Right ventricle myocardium inferior (tissue), 1 donor: ENCODE data around the gene MYL12B. TPM values are rescaled to one million over a fixed set of nuclear protein-coding genes. Genes with fewer than 3 reads are reported as not detected.

Experiments
- ATAC-seq: fragments of 200-7000 bp; cut with Tn5 transposase; one replicate; pipeline ENCODE4 v1.9.1; 2020; ENCODE audit warnings: mild to moderate bottlenecking, moderate library complexity
- DNase-seq: peaks from one replicate; pipeline ENCODE4 v3.0.0; 2021; ENCODE audit errors: missing footprints
- intact Hi-C: fragments of 100-400 bp; cut with DNase I; formaldehyde crosslinking; loops from one replicate; pipeline ENCODE4 v1.11.0; 2022
- total RNA-seq: library from RNA; stranded (reverse); fragmentation: NEBNext Ultra II Directional; extraction: Animal tissue kit (Norgen Biotek cat#: 25700); gene quantifications from one replicate; pipeline ENCODE4 v1.2.1, GENCODE V29; 2021
- donor health status: DM: no; HTN: yes; CAD: no; lungs with severe emphysema.

The MYL12B gene
- total RNA-seq, 1 donor from 2014 or later: 180 TPM

DNA sequence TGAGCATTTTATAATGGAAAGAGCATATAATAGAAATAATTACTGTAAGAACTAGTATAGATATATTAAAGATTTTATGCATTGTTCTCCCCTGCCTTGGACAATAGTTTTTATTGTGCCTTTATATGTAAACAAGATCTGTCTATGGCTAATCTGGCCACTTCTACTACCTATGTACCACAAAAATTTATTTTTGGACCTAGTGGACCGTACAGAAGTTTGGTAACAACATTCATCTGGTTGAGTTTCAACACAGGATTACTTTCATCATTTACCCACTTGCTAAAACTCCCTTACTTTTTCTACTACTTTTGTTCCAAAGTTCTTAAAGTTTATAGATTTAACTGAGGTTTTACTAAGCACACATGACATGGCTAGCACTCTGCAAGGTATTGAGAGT, 28.9 kb upstream of the MYL12B start:
- no peak for ATAC-seq
- DNase-seq: no peak
- intact Hi-C loops: no loop called here

DNA sequence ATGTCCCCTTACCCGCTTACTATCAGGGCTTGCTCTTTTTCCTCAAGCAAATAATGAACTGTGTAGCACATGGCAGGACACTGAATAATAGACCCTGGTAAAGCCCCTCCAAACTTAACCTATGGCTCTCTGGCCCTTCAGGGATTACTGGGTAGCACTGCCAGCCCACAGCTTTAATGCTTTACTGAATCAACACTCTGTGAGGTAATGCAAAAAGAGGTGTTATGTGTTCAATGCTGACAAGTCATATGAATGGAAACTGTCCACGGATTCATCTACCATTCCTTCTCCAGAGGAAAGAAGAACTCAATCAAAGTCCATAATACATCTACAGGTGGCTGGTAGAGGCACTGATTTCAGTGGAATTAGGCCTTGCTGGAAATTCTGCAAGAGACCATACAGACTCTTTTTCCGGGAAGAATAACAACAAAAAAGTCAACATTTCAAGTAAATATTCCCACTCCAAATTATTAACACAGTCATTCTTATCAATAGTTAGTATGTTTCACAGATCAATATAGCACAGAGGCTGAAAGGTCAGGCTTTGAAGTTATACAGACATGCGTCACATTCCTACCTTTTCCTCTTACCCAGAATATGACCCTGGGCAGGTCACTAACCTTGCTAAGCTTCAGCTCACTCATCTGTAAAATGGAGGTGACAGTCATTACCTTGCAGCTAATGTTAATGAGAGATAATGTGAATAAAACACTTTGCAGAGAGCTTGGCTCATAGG, 28.3 kb upstream of the MYL12B start:
- DNase-seq (no peak), ATAC-seq (no peak)
- intact Hi-C loops: no loop called here

DNA sequence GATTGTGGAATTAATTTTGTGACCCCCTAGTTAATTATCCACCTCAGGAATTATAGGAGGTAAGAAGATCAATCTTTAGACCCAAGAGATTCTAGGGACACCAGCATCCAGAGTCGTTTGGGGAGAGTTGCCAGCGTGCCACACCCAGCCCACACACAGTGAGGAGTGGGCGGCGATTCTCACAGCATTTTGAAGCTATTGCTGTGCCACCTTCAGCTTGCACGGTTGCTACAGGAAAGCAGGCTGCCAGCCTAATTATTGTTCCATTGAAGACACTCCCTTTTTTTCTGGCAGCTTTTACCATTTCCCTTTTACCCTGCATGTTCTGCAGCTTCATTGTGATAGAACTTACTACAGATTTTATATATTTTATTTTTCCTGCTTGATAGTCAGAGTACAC, 27.5 kb upstream of the MYL12B start:
- ATAC-seq (no peak), DNase-seq (no peak)
- intact Hi-C loops: no loop called here

DNA sequence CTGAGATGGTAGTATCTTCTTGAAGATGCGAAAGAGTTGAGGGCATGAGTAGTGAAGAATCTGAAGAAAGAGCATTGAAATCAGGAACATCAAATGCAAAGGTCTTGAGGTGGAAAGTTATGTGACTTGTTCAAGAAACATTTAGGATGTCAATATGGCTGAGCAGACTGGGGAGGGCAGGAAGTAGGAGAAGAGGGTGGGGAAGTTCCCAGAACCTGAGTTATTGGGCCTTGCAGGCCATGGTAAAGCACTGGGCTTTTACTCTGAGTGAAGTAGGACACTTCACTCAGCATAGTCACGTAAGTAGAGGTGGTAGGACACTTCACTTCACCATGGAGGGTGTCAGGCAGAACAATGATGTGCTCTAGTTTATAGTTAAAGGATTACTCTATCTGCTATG, 26.1 kb upstream of the MYL12B start:
- ATAC-seq: no peak
- no peak for DNase-seq
- intact Hi-C loops: no loop called here

DNA sequence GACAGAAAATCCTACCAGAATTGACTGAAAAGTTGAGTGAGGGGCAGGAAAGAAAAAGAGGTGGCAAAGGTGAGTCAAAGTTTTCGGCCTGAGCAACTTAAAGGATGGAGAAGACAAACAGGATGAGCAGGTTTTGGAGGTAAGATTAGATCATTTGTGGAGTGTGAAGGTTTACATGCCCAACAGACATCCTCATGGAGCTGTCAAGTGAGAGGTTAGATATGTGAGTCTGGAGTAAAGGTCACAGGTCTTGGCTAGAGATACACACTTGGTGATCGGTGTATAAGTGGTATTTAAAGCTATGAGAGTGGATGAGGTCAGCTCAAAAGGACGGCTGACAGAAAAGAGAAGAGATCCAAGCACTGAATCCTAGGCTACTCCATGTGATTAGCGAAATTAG, 25.5 kb upstream of the MYL12B start:
- no peak for ATAC-seq
- intact Hi-C loops: no loop called here
- no peak for DNase-seq

DNA sequence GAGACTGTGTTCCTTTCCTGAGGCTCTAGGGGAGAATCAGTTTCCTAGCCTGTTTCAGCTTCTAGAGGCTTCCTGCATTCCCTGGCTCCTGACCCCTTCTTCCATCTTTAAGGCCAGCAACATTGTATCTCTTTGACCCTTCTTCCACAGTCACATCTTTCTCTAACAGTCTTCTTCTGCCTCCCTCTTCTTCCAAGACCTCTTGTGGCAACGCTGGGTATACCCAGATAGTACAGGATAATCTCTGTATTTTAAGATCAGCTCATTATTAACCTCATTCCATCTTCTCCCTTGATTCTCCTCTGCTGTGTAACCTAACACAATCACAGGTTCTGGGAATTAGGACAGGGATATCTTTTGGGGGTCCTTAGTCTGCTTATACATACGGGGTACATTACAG, 23.2 kb upstream of the MYL12B start:
- intact Hi-C loops: no loop called here
- DNase-seq (no peak), ATAC-seq (no peak)

DNA sequence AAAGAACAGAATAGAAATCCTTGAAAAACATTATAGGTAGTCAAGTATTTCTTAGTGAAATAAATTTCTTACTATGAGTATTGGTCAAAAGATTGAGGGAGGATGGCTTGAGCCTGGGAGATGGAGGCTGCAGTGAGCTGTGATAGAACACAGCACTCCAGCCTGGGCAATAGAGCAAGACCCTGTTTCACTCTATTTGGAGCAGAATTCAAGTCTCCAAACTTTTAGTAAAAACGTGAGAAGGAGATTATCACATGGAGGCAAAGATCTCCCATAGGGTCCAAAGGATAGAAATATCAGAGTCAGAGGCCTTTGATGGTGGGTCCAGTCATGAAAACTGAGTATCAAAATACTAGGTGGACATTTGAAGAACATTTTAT, 16.8 kb upstream of the MYL12B start:
- no peak for ATAC-seq

DNA sequence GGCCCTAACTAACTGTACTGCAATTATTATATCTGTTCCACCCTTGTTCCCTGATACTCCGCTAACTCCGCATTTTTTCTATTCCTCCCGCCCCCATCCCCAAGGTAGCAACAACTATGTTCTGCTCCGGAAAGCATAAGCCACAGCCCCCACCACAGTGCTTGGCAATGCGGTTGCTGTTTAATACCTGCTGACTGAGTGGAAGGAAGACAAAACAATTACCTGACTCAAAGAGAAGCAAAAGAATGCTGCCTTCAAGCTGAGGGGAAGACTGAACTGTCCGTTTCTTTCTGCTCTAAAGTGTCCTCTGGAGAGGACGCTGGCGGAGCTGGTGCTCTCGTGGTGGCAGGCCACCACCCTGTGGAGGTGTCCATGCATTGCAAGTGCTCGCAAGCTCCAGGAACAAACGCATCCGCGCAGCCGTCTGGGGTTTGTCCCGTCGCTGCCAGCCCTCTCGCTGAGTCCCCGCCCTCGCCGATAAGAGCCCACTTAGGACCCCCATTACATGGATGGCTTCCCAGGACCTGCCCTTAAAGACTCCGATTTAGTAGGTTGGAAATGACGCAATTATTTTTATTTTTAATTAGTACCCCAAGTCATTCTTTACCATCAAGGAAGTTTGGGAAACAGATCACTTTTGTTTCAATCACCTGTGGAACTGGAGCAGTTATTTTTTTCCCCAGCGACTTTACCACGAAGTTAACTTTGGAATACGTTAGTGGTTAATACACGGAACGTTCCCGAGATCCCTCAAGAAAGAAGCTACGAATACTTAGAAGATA, 15.9 kb upstream of the MYL12B start:
- peak; percentile 77 for ATAC-seq
- intact Hi-C loops: loop anchor here (2.0 to 5.0 kb wide), 5 partner anchors 27 to 313 kb away; partner anchors contain the start of genes LPIN2 and MYOM1
- DNase-seq: peak; percentile 95

More for the DNA sequence above, 16.8 kb upstream of the MYL12B start:
- intact Hi-C loops: loop anchor here (5.0 kb wide), 1 partner anchor 93 kb away; no protein-coding TSS in a partner anchor
- no peak for DNase-seq

DNA sequence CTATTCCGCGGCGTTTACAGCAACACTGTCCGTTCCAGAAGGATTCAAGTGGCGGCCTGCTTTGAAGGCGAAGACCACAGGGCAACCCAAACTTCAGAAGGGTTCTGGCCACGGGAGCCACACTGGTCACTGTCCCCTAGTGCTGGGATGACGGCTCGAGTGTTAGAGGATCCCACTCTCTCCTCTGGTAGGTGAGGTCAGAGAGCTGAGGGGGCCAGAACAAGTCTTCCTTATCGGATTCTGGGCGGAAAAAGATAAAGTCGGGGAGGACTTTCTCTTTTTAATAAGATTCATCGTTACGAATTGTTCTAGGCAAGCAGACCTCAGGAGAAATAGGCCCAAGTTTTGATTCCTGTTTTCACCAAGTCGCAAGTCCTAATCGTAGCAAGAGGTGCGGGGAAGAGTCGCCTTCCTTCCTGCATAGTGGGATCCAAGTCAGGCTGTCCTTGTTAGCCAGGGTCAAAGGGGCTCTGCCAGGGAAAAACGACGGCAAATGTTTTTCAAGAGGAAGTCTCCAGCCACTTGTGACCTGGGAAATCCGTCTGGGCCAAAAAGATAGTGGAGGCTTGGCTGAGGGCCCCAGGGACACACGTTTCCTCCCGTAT, 15.2 kb upstream of the MYL12B start:
- DNase-seq: peak; percentile 69
- peak; percentile 11 for ATAC-seq
- intact Hi-C loops: loop anchor here (1.0 to 5.0 kb wide), 6 partner anchors 28 to 314 kb away; partner anchors contain the start of genes LPIN2, MYOM1 and TGIF1

DNA sequence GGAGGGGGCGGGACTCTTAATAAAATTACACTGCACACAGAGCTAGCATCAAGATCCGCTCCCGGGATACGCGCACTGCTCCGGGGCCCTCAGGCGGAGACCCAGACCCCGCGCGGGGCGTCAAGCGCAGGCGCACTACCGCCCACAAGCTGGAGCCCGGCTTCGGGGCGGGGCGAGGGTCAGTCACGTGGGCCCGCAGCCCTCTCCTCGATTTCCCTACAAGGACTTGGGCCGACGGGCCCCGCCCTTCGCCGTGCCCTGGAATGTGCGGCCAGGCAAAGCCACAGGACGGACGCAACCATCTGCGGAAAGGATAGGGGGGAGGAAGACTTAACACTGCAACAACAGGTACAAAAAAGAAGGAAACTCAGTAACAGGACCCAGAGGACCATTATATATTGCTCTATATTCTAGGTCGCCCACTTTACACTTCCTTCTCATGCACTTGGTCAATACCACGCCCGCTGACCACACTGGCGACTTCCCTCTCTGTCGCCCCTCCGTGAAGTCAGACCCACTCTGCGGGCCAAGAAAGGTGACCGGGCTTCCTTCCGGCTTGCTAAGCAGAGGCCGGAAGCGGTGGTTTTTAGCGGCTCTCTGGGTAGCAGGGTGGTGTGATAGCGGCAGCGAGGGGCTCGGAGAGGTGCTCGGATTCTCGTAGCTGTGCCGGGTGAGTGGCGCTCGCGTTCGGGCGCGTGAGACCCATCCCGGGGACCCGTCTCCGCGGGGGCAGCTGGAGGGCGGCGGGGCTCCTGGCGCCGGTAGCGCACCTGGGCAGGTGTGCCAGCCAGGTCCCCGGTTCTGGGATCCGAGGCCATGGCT, 14.5 kb upstream of the MYL12B start, which contains the start of gene MYL12A:
MYL12A (plus strand) TSS at position 562 of the 822 bp plus-strand sequence. CDS start 5,447 bp downstream, outside the sequence.
- intact Hi-C loops: loop anchor here (1.0 to 5.0 kb wide), 6 partner anchors 29 to 315 kb away; partner anchors contain the start of genes LPIN2, MYOM1 and TGIF1
- peak; percentile 100 for DNase-seq
- peak; percentile 93 for ATAC-seq

DNA sequence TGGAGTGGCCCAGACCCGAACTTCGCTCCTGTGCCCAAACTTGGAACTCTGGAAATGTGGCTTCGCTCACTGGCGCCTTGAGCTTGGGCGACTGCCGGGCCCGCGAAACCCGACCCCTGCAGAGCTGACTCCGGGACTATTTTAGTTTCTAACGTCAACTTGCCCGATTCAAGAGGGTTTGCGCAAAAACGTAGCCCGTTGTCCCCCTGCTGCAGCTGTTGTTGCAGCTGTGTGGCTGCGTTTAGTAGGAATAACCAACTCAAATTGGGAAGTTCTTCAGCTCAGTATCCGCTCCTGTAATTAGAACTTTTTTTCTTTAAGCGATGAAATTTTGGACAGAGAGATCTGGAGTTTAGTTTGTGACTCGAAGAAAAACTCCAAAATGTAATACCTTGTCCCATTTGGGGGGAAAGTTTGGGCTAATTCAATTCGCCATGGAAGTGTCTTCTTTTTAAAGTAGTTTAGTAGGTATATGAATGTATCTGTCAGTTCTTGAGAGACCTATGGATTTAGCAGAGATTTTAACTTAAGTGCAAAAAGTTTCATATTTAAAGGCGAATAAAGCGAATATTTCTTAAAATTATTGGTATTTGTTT, 13.8 kb upstream of the MYL12B start:
- ATAC-seq: no peak
- no peak for DNase-seq
- intact Hi-C loops: loop anchor here (5.0 kb wide), 1 partner anchor 96 kb away; no protein-coding TSS in a partner anchor

DNA sequence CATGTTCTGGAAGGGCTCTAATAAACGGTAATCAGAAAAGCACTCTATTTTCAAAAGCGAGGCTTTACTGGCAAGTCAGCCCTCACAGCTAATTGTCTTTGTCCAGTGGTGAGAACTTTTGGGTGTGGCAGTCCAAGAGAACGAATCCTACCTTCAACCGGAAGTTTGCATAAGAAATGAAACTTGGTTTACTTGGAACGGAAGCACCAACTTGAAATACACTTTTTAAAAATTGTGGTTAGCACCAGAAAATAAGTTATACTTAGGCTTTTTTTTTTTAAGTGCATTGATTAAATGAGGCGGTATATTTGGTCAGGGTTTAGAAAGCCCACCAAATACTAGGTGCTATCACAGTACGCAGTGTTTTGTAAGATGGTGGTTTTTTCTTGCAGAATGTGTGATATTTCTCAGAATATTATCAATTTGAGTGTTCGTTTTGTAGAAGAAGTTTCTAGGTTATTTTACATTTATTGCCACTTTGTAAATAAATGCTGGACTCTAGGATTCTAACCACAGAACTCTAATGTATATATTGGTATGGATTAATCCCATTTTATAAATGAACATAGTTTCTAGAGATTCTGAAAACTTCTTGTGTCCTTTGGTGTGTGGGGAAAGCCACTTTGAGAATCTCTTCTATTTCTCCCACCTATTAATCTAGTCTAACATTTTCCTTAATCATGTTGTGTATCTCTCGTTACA, 13.1 kb upstream of the MYL12B start:
- DNase-seq: no peak
- ATAC-seq: no peak
- intact Hi-C loops: loop anchor here (5.0 kb wide), 1 partner anchor 97 kb away; no protein-coding TSS in a partner anchor

DNA sequence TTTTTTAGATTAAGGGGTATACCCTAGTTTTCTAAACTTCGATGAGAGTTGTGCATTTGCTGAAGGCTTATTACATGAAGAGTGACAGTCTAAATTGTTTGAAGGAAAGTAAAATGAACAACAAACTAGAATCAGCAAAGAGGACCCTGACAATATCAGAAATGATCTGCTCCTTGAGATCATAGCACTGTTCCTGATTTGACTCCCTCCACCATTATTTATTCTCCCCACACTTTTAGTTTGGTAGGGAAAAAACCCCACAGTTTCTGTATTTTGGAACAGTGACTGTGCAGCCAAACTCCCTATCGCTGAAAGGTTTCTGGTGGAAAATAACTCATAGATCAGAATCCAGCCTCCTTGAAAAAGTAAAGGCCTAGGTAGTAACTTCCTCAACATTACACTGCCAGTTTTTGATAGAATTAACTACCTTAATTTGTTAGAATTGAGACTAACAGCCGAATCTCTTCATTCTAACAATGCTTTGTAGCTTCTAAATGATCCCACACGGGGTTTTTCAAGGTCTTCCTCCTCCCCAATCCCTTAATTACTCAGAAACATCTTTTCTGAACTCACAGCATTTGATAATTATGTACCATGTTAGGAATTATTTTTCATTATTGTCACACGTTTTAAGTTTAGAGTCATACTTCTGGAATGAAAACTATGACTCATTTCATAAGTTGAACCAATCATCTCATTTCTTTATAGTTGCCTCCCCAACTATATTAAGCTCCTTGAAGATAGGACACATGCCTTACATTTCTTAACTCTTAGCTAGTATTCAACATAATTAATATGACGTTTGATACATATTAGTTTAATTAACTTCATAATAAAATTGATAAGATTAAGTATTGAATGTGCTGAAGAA, 11.5 kb upstream of the MYL12B start:
- ATAC-seq (no peak), DNase-seq (no peak)
- intact Hi-C loops: no loop called here

DNA sequence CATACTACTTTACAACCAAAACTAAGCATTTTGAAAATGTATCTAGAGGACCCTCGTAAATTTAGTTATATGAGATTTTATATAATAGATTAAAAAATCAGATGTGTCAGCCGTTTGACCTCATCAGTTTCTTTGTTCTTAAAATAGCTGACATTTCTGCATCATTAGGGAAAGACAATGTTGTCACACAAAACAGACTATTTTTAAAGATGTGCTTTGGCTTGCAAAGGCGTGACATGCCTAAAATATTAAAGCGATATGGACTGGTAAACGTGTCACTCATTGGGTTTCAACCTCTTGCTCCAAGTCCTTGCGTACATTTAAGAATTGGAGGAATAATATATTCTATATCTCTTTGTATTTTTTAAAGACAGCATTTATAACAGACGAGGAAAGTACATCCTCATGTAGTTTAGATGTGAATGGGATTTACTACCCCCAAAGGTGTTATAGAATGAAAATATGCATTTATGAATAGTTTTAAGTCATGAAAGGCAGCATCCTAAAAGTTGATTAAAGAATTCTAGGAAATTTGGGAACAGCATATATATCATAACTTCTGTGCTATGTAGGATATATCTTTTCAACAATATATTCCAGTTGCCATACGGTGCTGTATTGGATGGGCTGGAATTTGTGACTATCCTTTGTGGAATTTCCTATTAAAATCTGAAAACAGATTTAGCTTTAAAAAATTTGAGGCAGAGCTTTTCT, 10.5 kb upstream of the MYL12B start:
- intact Hi-C loops: no loop called here
- DNase-seq (no peak), ATAC-seq (no peak)

DNA sequence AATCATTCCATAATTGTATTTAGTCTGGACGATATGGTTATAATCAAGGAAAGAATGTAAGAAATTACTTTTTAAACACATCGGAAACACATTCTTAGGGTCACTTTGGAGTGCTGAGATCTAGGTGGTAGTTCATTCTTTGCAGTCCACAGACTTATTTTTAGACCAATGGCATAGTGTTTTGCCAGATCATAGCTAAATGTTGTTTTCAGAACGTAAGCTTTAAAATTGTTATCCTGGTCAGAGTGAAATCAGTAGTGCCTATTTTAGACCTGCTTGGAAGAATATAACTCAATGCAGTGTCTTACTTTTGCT, 10.0 kb upstream of the MYL12B start:
- peak; percentile 5 for ATAC-seq
- intact Hi-C loops: no loop called here
- DNase-seq: no peak

DNA sequence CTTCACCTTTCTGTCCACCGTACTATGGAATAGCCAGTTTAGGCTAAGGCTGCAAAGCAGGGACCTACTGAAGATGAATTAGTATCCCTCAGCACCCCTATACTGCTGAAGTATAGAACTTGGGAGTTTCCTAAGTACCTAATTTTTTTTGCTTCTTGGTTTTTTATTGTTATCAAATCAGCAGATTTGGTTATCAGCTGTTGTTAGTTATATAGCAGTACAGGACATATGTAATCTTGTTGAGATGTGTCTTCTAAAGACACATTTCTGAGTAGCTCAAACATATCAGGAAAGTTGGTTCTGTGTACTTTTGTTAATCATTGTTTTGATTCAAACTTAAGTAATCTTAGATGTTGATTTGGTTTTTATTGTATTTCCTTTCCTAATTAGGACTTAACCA, 9.1 kb upstream of the MYL12B start:
- ATAC-seq (no peak), DNase-seq (no peak)
- intact Hi-C loops: no loop called here
